ENCODE data around the gene GZMM. TPM values are rescaled to one million over a fixed set of nuclear protein-coding genes. Genes with fewer than 3 reads are reported as not detected.

GZMM gene
- polyA plus RNA-seq, 3 donors: 0.32 to 1.4 (median 0.48) TPM

DNA sequence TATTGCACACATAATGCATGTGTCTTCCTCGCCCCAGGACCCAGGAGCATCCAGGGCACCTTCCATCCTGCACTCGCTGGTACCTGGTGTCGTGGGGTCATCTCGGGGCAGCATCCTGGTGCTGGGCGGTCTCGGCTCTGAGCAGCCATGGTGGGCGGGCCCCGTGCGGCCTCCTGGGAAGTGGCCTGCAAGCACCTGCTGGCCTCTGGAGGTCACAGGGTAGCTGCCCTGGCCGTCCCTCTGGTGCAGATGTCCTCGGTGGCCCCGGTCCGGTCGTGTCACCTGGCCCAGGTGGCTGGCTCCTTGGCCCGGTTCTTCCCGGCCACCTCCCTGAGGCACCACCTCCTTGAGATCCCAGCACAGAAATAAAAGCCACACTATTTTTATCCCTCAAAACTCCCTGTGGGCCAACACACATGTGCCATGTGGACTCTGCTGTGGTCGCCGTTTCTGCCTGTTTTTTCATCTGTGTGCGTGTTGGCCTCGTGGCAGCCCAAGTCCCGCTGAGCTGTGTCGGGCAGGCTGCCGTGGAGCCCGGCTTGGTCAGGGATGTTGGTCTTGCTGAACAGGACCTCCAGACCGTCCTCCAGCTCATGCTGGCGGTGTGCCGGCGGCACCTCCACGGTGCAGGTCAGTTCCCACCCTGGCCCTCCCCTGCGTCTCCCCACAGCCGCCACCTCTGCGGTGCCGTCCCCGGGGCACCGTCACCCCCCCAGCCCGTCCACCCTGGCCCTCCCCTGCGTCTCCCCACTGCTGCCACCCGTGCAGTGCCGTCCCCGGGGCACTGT, 5.0 kb upstream of the GZMM start:
- TF ChIP-seq CTCF (IDR thresholded peaks at IDR 0.05): no peak
- H3K4me3 Mint-ChIP-seq: no peak overlapping the region
- peaks cover 54 to 64% of the 10 kb centered on the region in 2 donors for H3K36me3 ChIP-seq (replicated peaks in 1 of 2; ENCODE audit: control insufficient read depth in 1 of 2, insufficient read depth in 2 of 2, low read length in 2 of 2)

DNA sequence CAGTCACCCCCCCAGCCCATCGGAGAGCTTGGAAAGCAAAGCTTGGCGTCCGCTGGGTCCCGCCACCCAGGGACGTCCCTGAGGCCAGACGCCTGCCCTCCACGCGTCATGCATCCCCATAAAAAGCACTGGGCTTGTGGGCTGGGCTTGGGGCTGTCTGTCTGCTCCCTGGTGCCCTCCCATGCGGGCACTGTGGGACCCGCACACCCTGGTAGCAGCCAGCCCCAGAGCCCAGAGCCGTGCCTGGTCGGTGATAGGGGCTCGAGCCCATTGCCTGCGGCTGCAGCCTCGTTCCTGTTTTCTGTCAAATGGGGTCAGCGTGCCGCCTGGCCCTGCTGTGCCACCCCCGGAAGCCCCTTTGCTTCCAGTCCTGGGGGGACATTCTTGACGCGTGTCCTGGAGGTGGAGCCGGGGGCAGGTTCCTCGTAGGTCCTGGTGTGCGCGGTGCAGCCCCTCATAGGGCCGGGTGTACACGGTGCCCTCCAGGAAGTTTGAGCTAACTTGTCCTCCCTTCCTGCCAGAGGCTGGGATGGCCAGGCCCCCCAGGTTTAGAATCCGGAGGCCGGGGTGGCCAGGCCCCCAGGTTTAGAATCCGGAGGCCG, 4.3 kb upstream of the GZMM start:
- Histone ChIP-seq H3K79me2 (ENCODE audit: insufficient read depth, low read length) (peaks cover 13% of the 10 kb centered on the region), H3K9me3 (replicated peaks in 1 of 2; ENCODE audit: control insufficient read depth in 1 of 2, insufficient read depth in 1 of 2, low read length in 2 of 2) (no peaks in the 10 kb centered on the region), H3K27me3 (ENCODE audit: control insufficient read depth in 2 of 2, insufficient read depth in 2 of 2, low read length in 2 of 2) (no peaks in the 10 kb centered on the region), H3K4me1 (ENCODE audit: control insufficient read depth in 1 of 2, insufficient read depth in 2 of 2, low read length in 2 of 2) (peaks cover 0 to 5% of the 10 kb centered on the region in 2 donors), H4K20me1 (ENCODE audit: insufficient read depth, low read length) (peaks cover 50% of the 10 kb centered on the region), H3K9ac (ENCODE audit: insufficient read depth, low read length, poor library complexity, severe bottlenecking) (no peak overlapping the region), H3K36me3 (replicated peaks in 1 of 2; ENCODE audit: control insufficient read depth in 1 of 2, insufficient read depth in 2 of 2, low read length in 2 of 2) (peaks cover 54 to 64% of the 10 kb centered on the region in 2 donors), H3K4me2 (replicated peaks; ENCODE audit: extremely low read depth, low read length, poor library complexity, severe bottlenecking) (no peak overlapping the region), H3K4me3 (replicated peaks in 1 of 3; ENCODE audit: low read depth in 2 of 3, low read length in 3 of 3) (no peak overlapping the region), H3K27ac (ENCODE audit: low read depth in 1 of 2, low read length in 2 of 2) (no peak overlapping the region), H2AFZ (ENCODE audit: insufficient read depth, low read depth, low read length, poor library complexity, severe bottlenecking) (no peak overlapping the region)
- DNase-seq: no peak
- 97% methylated on average over 26 of the region's 30 CpGs for WGBS (ENCODE audit: insufficient coverage)
- Mint-ChIP-seq H3K9me3 (no peaks in the 10 kb centered on the region), H3K4me1 (peaks cover 11% of the 10 kb centered on the region), H3K27ac (no peak overlapping the region), H3K27me3 (ENCODE audit: low read depth in 3 of 3) (peaks cover 3 to 9% (median 6%) of the 10 kb centered on the region in 3 donors), H3K4me3 (no peak overlapping the region), H3K36me3 (peaks cover 33 to 56% of the 10 kb centered on the region in 2 donors)
- no peak for TF ChIP-seq CTCF (IDR thresholded peaks at IDR 0.05)
- intact Hi-C loops (cut with micrococcal nuclease): loop anchor here in 1 of 2 donors (10.0 kb wide), 1 partner anchor 95 kb away; the partner anchor contains the start of genes FGF22 and POLRMT

More for the DNA sequence above, 5.0 kb upstream of the GZMM start:
- Histone ChIP-seq H2AFZ (ENCODE audit: insufficient read depth, low read depth, low read length, poor library complexity, severe bottlenecking) (no peak overlapping the region), H3K4me1 (ENCODE audit: control insufficient read depth in 1 of 2, insufficient read depth in 2 of 2, low read length in 2 of 2) (peaks cover 1 to 8% of the 10 kb centered on the region in 2 donors), H3K4me2 (replicated peaks; ENCODE audit: extremely low read depth, low read length, poor library complexity, severe bottlenecking) (no peak overlapping the region), H3K4me3 (replicated peaks in 1 of 3; ENCODE audit: low read depth in 2 of 3, low read length in 3 of 3) (no peak overlapping the region), H3K27ac (ENCODE audit: low read depth in 1 of 2, low read length in 2 of 2) (no peak overlapping the region), H3K27me3 (ENCODE audit: control insufficient read depth in 2 of 2, insufficient read depth in 2 of 2, low read length in 2 of 2) (no peaks in the 10 kb centered on the region), H4K20me1 (ENCODE audit: insufficient read depth, low read length) (peaks cover 57% of the 10 kb centered on the region), H3K9me3 (replicated peaks in 1 of 2; ENCODE audit: control insufficient read depth in 1 of 2, insufficient read depth in 1 of 2, low read length in 2 of 2) (no peaks in the 10 kb centered on the region), H3K9ac (ENCODE audit: insufficient read depth, low read length, poor library complexity, severe bottlenecking) (no peak overlapping the region), H3K79me2 (ENCODE audit: insufficient read depth, low read length) (peaks cover 19% of the 10 kb centered on the region)
- peaks cover 0 to 3% (median 3%) of the 10 kb centered on the region in 3 donors for H3K27me3 Mint-ChIP-seq (ENCODE audit: low read depth in 3 of 3)
- WGBS (ENCODE audit: insufficient coverage): 93% methylated on average over 35 of the region's 40 CpGs
- no peak for DNase-seq
- intact Hi-C loops (cut with micrococcal nuclease): loop anchor here in 1 of 2 donors (10.0 kb wide), 1 partner anchor 96 kb away; the partner anchor contains the start of genes FGF22 and POLRMT
- no peak overlapping the region for H3K27ac Mint-ChIP-seq
- peaks cover 33 to 59% of the 10 kb centered on the region in 2 donors for H3K36me3 Mint-ChIP-seq
- peaks cover 10% of the 10 kb centered on the region for H3K4me1 Mint-ChIP-seq
- H3K9me3 Mint-ChIP-seq: no peaks in the 10 kb centered on the region
